GM19239 (cell line): ENCODE data around the gene APIP.

ENCODE experiments used
- DNase-seq: peaks from one replicate; pipeline ENCODE4 v3.0.0; 2011; ENCODE audit warnings: low spot score; ENCODE audit not compliant: insufficient read length
- FAIRE-seq: peaks from 2 replicates; lab custom pipeline; 2011; peaks lifted over from hg19 to GRCh38; lab: Jason Lieb, UNC

APIP gene, protein sequence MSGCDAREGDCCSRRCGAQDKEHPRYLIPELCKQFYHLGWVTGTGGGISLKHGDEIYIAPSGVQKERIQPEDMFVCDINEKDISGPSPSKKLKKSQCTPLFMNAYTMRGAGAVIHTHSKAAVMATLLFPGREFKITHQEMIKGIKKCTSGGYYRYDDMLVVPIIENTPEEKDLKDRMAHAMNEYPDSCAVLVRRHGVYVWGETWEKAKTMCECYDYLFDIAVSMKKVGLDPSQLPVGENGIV

DNA sequence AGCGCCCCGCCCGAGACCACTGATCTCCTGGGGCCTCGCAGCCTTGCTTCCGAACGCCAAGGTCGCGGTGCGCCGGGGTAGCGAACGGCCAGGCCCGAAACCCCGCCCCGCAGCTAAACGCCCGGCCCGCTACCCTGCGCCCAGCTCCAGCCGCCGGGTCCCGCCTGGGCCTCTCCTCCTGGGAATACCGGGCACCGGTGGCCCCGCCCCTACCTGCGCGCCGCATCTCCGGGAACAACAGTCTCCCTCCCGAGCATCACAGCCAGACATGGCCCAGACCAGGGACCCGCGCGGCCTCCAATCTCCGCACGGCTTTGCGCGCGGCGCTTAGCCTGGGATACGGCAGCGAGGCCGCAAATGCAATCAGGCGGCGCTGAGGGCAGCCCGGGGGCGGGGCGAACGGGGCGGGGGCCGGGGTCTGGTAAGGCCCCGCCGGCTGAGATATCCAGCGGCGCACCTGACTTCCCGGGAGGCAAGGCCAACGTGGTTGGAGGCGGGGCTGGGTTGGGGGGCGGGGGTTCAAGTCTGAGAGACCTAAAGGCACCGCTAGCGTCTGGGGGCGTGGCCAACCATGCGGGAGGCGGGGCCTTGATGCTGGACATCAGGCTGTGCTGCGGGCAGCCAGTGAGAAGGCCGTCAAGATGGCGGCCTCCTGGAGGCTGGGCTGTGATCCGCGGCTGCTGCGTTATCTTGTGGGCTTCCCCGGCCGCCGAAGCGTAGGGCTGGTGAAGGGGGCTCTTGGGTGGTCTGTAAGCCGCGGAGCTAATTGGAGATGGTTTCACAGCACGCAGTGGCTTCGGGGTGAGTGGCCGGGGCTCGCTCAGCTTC is at the start of gene APIP, which contains the start of gene PDHX:
Gene APIP, minus strand, starts transcription at position 365 of the 828 bp plus-strand sequence. Its CDS starts 95 bp downstream, at position 270.
Gene PDHX, plus strand, starts transcription at position 604 of the 828 bp plus-strand sequence. Its CDS starts 38 bp downstream, at position 642.
- peak; percentile 86 for DNase-seq
- FAIRE-seq: peak; percentile 94

DNA sequence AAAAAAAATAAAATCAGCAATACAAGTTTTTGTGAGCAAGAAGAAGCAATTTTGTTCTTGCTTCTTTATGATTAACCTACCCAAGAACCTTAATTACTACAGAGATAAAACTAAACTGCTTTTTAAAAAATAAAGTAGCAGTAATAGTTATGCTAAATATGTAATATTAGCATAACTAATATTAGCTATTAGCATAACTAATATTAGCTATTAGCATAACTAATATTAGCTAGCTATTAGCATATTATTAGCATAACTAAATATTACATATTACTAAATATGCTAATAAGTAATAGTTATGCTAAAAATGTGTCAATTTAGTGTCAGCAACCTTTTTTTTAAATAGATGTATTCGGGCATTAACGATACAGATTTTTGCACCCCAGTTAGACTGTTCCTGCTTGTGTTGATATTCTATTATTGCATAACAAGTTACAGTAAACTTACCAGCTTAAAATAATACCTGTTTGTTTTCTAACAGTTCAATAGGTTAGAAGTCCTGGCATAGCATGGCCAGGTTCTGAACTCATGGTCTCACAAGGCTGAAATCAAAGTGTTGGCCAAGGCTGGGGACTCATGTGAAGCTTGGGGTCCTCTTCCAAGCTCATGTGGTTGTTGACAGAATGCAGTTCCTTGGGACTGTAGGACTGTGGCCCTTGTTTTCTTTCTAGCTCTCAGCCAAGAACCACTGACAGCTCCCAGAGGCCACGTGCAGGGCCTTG is 48.6 kb upstream of the APIP start:
- FAIRE-seq (no peak), DNase-seq (no peak)

DNA sequence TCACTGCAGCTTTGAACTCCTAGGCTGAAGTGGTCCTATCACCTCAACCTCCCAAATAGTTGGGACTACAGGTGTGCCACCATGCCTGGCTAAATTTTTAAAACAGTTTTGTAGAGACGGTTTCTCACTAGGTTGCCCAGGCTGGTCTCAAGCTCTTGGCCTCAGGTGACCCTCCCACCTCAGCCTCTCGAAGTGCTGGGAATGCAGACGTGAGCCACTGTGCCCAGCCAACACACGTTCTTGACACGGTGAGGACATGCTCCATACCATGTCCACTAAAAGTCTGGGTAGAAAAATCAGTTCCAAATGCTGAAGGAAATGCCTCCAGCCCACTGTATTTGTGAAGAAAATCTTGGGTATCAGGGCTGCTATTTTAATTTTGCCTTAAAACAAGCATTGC is 47.2 kb upstream of the APIP start:
- no peak for FAIRE-seq

DNA sequence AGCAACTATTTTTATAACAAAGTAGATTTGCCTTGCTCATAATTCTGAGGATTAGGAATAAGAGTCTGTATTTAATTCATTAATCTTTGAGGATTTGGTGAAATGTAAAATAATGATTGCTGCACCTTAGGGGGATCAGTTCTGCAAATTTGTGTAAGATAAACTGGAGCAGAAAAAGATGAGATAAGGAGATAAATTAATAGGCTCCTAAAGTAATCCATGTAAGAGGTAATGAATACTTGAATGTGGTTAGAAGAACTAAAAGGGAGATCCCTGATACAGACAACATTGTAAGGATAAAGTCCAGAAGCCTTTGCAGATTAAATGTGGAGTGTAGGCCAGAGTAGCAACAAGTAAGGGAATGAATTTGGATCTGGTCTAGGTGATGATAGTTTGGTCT is 45.9 kb upstream of the APIP start:
- FAIRE-seq (no peak), DNase-seq (no peak)

More for the DNA sequence above, 47.2 kb upstream of the APIP start:
- DNase-seq: no peak

DNA sequence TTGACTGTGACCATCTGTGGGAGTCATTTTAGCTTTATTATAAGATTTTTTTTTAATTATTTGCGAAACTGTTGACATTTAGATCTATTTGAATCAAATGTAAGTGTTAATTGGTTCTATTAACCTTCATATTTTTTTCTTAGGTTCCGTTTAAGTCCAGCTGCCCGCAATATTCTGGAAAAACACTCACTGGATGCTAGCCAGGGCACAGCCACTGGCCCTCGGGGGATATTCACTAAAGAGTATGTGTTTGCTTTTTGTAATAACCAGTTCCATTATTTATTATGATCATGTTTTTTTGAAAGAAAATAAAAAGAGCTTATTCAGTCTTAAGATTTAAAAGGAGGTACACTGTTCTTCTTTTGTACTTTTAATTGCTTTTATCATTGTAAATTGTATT is 44.1 kb upstream of the APIP start:
- FAIRE-seq (no peak), DNase-seq (no peak)

DNA sequence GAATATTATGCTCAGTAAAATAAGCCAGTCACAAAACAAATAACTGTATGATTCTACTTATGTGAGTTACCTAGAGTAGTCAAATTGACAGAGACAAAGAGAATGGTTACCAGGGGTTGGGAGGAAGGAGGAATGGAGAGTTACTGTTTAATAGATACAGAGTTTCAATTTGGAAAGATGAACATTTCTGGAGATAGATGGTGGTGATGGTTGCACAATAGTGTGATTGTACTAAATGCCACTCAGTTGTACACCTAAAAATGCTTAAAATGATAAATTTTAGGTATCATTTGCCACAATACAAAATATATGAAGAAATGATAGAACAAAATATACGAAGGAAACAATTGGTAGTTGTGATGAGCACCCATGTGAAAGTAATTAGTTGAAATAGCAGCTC is 43.6 kb upstream of the APIP start:
- no peak for DNase-seq
- FAIRE-seq: no peak

DNA sequence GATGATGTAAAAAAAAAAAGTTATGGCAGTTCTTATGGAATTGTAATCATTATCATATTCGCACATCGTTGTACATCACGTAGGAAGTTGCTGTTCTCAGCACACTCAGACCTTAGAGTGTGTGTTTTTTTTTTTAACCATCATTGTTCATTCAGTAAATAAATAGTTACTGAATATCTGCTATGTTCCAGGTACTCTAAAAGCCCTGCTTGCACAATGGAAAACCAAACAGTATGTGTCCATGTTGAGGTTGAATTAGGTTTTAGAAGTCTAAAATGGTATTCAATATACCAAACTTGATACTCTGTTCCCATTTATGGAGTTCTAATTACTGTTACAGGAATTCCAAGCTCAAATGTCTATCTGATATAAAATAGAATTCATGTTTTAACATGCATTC is 41.4 kb upstream of the APIP start:
- no peak for FAIRE-seq
- DNase-seq: no peak

DNA sequence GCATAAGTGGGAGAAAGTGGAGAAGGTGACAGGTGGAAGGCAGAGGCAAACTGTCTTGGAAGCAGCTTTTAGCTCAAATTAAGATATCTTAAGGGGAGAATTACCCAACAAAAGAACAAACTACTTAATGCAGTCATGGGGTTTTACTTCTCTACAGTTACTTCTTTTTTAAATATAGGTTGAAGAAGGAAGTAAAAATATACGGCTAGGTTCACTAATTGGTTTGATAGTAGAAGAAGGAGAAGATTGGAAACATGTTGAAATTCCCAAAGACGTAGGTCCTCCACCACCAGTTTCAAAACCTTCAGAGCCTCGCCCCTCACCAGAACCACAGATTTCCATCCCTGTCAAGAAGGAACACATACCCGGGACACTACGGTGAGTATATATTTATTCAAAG is 41.0 kb upstream of the APIP start:
- no peak for FAIRE-seq
- no peak for DNase-seq

DNA sequence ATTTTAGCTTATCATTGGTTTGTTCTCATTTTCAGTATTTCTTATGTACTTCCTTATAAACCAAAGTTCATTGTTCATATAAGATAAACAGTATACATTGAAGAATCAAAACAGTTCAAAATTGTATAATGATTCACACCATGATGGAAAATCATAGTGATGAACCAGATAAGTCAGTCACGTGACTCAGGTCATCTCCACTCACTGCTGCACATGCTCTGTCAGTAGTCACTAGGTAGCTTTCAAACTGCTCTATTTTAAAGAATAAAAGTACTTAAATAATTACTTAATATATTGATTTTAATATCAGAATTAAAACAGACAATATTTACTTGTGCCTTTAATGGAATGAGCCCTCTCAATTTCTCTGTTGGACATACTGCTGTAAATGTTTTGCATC is 37.8 kb upstream of the APIP start:
- no peak for DNase-seq
- no peak for FAIRE-seq

DNA sequence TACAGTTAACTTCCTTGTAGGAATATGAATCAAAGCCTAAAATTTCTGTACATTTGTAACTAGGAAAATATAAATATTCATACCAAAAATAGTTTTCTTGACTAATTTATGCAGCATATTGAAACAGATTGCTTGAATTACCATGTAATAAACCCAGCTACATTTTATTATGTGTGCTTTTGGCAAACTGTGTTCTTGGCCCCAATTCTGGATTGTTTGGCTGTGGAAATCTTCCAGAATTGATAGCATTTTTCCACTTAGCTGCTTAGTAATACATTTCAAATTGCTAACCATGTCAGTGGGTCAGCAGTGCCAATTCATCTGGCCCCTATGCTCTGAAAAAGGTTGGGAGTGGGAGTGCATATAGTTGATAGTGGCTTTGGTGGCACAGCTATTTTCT is 32.5 kb upstream of the APIP start:
- FAIRE-seq (no peak), DNase-seq (no peak)

DNA sequence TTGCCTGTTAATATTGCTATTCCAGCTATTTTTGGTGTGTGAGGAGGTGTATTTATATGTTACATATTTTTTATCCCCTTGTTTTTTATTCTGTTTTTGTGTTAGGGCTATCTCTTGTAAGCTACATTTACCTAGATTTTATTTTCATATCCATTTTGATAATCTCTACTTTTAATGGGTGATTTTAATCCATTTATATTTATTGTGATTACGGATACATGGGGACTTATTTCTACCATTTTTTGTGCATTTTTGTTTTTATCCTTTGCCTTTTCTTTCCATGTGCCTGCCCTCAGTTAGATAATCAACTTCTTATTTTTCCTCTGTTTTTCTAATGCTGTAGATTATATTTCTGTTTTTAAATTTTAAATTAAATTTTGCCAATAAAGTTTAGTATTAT is 28.5 kb upstream of the APIP start:
- FAIRE-seq (no peak), DNase-seq (no peak)

DNA sequence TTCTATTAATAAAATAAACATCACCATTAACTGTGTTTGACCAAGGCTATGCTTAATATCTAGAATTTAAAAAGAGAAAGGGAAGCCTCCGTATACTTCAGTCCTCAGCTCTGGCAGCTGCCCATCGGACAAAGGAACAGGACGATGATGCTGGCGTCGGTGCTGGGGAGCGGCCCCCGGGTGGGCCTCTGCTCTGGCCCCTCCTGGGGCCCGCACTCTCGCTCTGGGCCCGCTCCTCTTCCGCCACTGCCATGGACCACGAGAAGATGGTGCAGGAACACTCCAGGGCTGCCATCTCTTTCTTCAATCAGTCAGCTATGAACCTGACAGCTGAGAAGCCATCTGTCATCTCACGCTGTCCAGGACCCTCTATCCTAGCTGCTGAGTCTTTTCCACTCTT is 25.5 kb upstream of the APIP start:
- no peak for FAIRE-seq
- no peak for DNase-seq

DNA sequence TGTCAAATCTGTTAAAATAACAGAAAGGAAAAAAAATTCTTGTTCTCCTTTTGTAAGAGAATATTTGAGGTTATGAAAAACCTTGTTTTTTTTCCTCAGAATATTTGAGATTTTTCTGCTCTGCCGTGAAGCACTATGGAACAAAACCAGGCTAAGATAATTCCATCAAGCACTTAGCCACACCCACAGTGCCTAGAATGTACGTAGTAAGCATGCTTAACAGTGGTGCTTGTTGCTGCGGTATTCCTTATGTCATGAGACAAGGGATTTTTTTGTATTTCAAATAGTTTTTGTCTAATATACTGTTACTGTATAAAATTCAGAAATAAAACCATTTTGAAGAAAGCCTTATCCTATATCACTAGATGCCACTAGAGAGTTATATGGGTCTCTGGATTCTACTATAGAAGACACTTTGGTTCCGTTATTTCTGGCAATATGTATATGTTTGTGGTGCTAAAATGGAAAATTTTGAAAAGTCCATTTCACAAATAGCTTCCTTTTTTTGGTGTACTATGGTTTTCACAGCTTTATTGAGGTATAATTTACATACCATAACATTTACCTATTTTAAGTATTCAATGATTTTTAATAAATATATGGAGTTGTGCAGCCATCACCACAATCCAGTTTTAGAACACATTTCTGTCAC is 24.0 kb upstream of the APIP start:
- DNase-seq (no peak), FAIRE-seq (peak; percentile 61)

DNA sequence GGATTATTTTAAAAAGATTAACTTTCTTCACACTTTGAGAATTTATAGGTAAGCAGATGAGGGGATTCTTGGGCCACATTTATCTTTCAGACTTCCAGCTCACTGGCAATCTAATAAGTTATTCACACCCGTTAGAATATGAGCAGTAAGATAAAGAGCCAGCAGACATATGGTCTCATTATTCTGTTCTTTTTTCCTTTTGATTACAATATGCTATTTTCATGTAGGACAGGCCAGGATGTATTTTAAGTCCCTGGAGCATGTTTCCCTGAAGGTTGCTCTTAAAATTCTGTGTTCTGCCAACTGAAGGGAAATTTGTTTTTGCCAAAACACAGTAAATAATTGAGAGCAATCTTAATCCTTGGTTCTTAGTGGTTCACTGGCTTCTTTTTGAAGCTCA is 22.4 kb upstream of the APIP start:
- FAIRE-seq (no peak), DNase-seq (no peak)

DNA sequence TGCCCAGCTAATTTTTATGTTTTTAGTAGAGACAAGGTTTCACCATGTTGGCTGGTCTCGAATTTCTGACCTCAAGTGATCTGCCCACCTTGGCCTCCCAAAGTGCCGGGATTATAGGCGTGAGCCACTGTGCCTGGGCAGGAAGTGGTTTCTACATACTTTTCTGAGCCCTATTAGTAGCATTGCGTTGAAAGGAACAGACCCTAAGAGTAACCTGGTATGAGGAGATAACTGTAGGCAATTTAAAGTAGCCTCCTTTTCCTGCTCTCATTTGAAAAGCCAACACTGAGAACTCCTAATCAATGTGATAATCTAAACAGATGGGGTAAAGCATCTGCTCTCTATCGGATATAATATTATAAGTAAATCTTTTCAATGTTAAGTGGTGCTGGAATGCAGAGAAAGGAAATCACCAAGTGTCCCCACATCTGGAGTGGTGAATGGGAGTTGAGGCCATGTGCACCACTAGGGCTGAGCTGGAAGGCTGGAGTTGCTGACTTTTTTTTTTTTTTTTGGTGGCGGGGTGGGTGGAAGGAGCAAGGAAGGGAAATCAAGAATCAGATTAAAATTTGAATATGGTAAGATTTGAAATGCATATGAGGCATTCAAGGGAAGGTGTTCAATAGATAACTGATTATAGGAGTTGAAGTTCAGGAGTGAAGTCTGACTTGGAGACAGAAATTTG is 20.9 kb upstream of the APIP start:
- no peak for DNase-seq
- FAIRE-seq: no peak

DNA sequence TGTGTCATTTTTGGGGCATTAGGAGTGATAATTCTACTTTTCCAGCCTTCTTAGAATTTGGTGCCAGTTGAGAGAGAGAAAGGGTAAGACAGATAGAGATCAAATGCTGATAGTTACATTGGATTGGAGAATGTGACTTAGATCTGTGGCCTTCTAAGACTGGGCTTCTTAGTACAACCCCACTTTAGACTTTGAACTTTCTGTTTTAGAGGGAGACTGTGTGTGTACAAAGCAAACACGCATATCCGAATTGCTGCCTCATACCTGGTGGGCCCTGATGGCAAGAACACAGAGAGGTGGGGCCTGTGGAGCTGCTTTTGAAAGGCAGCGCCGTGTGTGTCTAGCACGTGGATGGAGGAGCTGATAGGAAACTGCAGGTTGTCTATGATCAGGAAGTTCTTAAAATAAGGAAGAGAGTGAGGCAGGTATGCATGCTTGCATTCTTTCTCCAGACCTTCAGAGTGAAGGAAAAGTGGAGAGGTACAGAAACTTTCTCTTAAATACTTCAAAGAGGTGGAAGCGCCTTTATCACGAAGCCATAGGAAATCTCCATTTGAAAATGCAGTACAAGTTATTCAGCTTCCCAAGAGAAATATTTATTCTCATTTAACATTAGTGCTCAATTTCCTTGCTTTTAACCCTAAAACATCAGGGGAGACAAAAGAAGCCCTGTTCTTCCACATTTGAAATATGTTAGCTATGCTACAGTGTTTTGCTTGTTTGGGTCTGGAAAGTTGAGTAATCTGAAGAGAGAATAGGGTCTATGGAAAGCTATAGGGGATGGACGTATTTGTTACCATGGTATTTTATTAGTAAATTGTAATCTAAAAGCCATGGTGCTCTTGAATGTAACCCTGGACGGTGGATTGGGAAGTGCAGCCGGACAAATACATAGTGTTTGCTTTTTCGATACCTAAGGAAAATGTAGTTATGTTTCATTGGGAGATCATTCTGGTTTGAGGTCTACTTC is 13.9 kb upstream of the APIP start:
- DNase-seq (no peak), FAIRE-seq (no peak)

DNA sequence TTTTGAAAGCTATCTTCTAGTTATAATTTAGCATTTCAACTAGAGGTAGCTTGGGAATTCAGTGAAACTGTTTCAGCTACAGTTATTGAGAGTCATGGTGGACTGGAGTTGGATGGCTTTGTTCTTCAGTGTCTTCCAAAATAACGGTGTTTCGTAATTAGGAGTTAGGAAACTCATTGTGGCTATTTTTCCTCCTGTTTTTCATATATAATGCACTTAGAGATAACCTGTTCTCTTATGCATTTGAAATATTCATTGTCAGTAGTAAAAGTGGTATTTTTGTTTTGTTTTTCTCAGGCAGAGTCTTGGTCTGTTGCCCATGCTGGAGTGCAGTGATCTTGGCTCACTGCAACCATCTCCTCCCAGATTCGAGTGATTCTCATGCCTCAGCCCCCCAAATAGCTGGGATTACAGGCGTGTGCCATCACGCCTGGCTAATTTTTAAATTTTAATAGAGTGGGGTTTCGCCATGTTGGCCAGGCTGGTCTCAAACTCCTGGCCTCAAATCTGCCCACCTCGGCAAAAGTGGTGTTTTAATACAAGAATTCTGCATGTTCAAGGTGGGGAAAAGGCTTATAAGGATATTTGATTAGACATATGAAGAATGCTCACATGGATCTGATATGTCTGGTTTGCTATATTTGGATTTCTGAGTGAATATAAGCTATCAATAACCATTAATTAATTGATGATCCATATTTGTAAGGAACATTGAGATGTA is 12.9 kb upstream of the APIP start:
- no peak for FAIRE-seq
- no peak for DNase-seq

DNA sequence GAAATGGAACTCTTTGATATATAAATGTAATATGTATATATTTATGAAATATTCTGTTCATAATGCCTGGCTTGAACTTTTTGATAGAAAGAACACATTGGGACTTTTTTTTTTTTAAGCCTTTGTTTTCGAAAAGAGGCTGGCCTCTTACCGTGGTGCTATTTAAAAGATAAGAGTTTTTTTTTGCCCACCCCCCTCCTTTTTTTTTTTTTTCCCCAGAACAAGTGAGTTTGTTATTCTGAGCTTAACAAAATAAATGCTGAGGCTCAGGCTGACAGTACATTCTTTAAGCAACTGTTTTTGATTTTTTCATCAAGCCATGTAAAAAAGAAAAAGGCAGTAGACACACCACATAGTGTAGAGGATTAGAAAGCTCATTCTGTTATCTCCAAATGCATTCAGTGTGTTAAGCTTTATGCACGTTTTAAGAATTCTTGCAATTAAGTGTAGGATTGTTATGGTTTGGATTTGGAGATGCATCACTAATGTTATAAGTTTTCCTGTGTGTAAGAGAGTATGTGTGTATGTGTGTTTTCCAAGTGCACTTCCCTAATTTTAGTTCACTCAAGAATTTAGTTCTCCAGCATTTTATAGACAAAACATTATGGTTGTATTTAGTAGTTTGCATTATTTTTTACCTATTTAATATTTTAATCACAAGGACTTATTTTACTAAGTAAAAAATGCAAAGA is 12.2 kb upstream of the APIP start:
- FAIRE-seq (no peak), DNase-seq (no peak)
